Transverse colon (tissue), 4 donors: ENCODE results near the gene CUL1.

ENCODE experiments used
- EP300 ChIP-seq: sonication (generic); formaldehyde crosslinking; IDR thresholded peaks from one replicate; pipeline ENCODE4 v1.6.1; 2017; ENCODE audit warnings: antibody characterized with exemption, low read depth
- POLR2A ChIP-seq: fragments of 450-650 bp; IDR thresholded peaks from one replicate; pipeline ENCODE4 v1.6.1; 2016; ENCODE audit warnings: antibody characterized with exemption, mild to moderate bottlenecking, moderate library complexity
- POLR2AphosphoS5 ChIP-seq, 3 donors: sonication (generic); formaldehyde crosslinking; IDR thresholded peaks; one replicate each; pipeline ENCODE4 v1.6.1; 2016; ENCODE audit warnings: antibody characterized with exemption in 3 of 3
- TF ChIP-seq, protein P1 (sequence below), 5 experiments: fragments of 200-600 bp in 3 of 5; fragments of 450-650 bp in 2 of 5; sonication (generic) in 3 of 5; IDR thresholded peaks; 1 replicate in 2 of 5; 2 replicates in 3 of 5; pipeline ENCODE4 v1.5.1; 2016 to 2017; ENCODE audit warnings: antibody characterized with exemption in 5 of 5, inconsistent platforms in 3 of 5, mild to moderate bottlenecking in 2 of 5, moderate library complexity in 1 of 5

DNA sequence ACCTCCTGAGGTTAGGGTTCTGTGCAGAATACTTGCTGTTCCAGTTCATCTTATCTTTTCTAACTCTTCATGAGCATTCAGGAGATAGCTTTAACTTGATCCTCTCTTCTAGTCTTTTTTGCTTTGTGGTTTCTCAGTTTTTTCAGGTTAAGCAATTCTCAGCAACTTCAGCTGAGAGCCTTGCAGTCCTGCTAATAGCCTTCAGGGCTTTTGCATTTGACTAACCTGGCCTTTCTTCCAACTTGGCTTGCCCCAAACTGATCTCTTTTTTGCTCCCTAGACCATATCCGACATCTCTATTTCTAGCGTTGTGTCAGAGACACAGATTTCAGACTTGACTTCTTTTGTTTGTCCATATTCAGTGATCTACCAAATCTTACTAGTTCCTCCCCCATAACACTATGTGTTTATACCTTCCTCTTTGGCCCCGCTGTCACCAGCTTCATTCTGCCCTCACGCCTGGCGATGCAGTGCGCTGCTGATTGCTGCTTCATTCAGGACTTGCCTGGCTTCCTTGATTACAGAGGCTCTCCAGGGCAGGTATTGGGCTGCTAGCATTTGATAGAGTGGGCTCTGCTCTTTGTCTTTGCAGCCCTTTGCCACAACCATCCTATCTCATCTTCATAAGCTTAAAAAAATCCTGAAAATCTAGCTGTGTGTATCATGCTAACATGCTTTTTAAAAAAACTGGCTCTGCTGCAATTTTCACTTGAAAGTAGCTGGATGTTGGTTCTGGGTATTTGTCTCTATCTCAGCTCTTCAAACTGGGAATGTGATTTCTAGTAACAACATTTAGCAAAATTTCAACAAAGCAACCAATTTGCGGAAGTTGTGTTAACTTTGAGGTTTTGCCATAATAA is 9.6 kb downstream of the CUL1 start:
- TF ChIP-seq, protein P1, sequence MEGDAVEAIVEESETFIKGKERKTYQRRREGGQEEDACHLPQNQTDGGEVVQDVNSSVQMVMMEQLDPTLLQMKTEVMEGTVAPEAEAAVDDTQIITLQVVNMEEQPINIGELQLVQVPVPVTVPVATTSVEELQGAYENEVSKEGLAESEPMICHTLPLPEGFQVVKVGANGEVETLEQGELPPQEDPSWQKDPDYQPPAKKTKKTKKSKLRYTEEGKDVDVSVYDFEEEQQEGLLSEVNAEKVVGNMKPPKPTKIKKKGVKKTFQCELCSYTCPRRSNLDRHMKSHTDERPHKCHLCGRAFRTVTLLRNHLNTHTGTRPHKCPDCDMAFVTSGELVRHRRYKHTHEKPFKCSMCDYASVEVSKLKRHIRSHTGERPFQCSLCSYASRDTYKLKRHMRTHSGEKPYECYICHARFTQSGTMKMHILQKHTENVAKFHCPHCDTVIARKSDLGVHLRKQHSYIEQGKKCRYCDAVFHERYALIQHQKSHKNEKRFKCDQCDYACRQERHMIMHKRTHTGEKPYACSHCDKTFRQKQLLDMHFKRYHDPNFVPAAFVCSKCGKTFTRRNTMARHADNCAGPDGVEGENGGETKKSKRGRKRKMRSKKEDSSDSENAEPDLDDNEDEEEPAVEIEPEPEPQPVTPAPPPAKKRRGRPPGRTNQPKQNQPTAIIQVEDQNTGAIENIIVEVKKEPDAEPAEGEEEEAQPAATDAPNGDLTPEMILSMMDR (IDR thresholded peaks at IDR 0.05), result no peak
- TF ChIP-seq POLR2AphosphoS5 (IDR thresholded peaks at IDR 0.05), result no peak
- TF ChIP-seq POLR2A, result no peak
- TF ChIP-seq EP300, result no peak
